H1 (cell line): ENCODE data around the gene TNFRSF11A. TPM values are rescaled to one million over a fixed set of nuclear protein-coding genes. Genes with fewer than 3 reads are reported as not detected.

Experiments
- CTCF ChIA-PET: fragments of 300-600 bp; sonication (Branson Sonifier 250); formaldehyde crosslinking; loops from one replicate; lab custom pipeline; 2021; ENCODE audit not compliant: partially characterized antibody; lab: Charles Lee
- POLR2A ChIA-PET: fragments of 300-600 bp; sonication (Branson Sonifier 250); formaldehyde crosslinking; loops from one replicate; lab custom pipeline; 2021; ENCODE audit warnings: inconsistent platforms; ENCODE audit not compliant: partially characterized antibody; lab: Charles Lee
- DNase-seq, 2 experiments: peaks; one replicate each; pipeline versions ENCODE4 v3.0.0 to v3.0.0-alpha.2; 2010 to 2022; ENCODE audit warnings: low spot score in 2 of 2, low read depth in 1 of 2, mixed read lengths in 1 of 2
- FAIRE-seq: peaks from 2 replicates; lab custom pipeline; 2011; peaks lifted over from hg19 to GRCh38; lab: Jason Lieb, UNC
- H2AFZ ChIP-seq: 2 replicates; pipeline ENCODE4 v1.8.1; 2012; ENCODE audit warnings: low read length, inconsistent platforms
- H2AK5ac ChIP-seq: 2 replicates; pipeline ENCODE4 v1.6.1; 2013; ENCODE audit warnings: low read depth, low read length
- H2BK120ac ChIP-seq: replicated peaks from 2 replicates; pipeline ENCODE3; 2013; ENCODE audit warnings: low read depth, low read length, inconsistent platforms
- H2BK12ac ChIP-seq: 2 replicates; pipeline ENCODE4 v1.6.1; 2013; ENCODE audit warnings: low read depth, low read length
- H2BK15ac ChIP-seq: 2 replicates; pipeline ENCODE4 v1.6.1; 2013; ENCODE audit warnings: low read length
- H2BK20ac ChIP-seq: 2 replicates; pipeline ENCODE4 v1.6.1; 2013; ENCODE audit warnings: low read length
- H2BK5ac ChIP-seq: 2 replicates; pipeline ENCODE4 v1.6.1; 2013; ENCODE audit warnings: low read depth, low read length
- H3K14ac ChIP-seq: 2 replicates; pipeline ENCODE4 v1.6.1; 2013; ENCODE audit warnings: inconsistent platforms; ENCODE audit not compliant: insufficient read length
- H3K18ac ChIP-seq: 2 replicates; pipeline ENCODE4 v1.6.1; 2013; ENCODE audit warnings: low read length; ENCODE audit errors: extremely low read depth
- H3K23ac ChIP-seq: 2 replicates; pipeline ENCODE4 v1.6.1; 2013; ENCODE audit warnings: inconsistent platforms; ENCODE audit not compliant: insufficient read length
- H3K23me2 ChIP-seq: 2 replicates; pipeline ENCODE4 v1.6.1; 2013; ENCODE audit warnings: low read depth, low read length
- H3K27ac ChIP-seq: 2 replicates; pipeline ENCODE4 v1.6.1; 2011; ENCODE audit warnings: low read depth, low read length, inconsistent platforms
- H3K27me3 ChIP-seq, 4 experiments: replicated peaks in 1 of 4; 1 replicate in 1 of 4; 2 replicates in 3 of 4; pipeline versions ENCODE4 v1.6.1 to v1.8.1; 2011 to 2013; ENCODE audit warnings: low read length in 3 of 4, mild to moderate bottlenecking in 3 of 4, inconsistent platforms in 2 of 4, mixed read lengths in 2 of 4, moderate library complexity in 1 of 4; ENCODE audit not compliant: control insufficient read depth in 3 of 4, insufficient read depth in 3 of 4; ENCODE audit errors: extremely low read depth in 1 of 4
- H3K36me3 ChIP-seq, 4 experiments: 2 replicates each; pipeline versions ENCODE4 v1.6.1 to v1.8.1; 2011 to 2013; ENCODE audit warnings: mild to moderate bottlenecking in 4 of 4, low read length in 3 of 4, moderate library complexity in 2 of 4, control low read depth in 1 of 4, inconsistent platforms in 1 of 4; ENCODE audit not compliant: insufficient read depth in 4 of 4, control insufficient read depth in 2 of 4
- H3K4ac ChIP-seq: replicated peaks from 2 replicates; pipeline ENCODE3; 2013; ENCODE audit warnings: low read length, low read depth, mixed read lengths, inconsistent platforms; ENCODE audit not compliant: insufficient read length
- H3K4me1 ChIP-seq, 4 experiments: replicated peaks in 1 of 4; 1 replicate in 1 of 4; 2 replicates in 3 of 4; pipeline versions ENCODE4 v1.6.1 to v1.8.1; 2011 to 2013; ENCODE audit warnings: low read length in 3 of 4, inconsistent platforms in 2 of 4, mixed read lengths in 1 of 4; ENCODE audit not compliant: insufficient read depth in 4 of 4, control insufficient read depth in 3 of 4
- H3K4me2 ChIP-seq, 2 experiments: 2 replicates each; pipeline versions ENCODE4 v1.6.1 to v1.8.1; 2011 to 2013; ENCODE audit warnings: low read depth in 2 of 2, low read length in 2 of 2, control low read depth in 1 of 2, inconsistent platforms in 1 of 2, mild to moderate bottlenecking in 1 of 2; ENCODE audit not compliant: insufficient read depth in 1 of 2
- H3K4me3 ChIP-seq, 4 experiments: fragments of 200-600, 300-600 bp in 1 of 4; sonication (generic), shearing (Covaris generic), sonication (Bioruptor Twin) in 1 of 4; 2 replicates each; pipeline versions ENCODE4 v1.5.1 to v1.8.1; 2011 to 2016; ENCODE audit warnings: low read length in 4 of 4, low read depth in 3 of 4, control low read depth in 2 of 4, inconsistent platforms in 2 of 4, mild to moderate bottlenecking in 2 of 4, mixed read lengths in 1 of 4, moderate library complexity in 1 of 4; ENCODE audit not compliant: insufficient read depth in 2 of 4; ENCODE audit errors: extremely low read depth in 1 of 4
- H3K56ac ChIP-seq: replicated peaks from 2 replicates; pipeline ENCODE3; 2013; ENCODE audit warnings: low read depth, mild to moderate bottlenecking, mixed read lengths, low read length, inconsistent platforms; ENCODE audit not compliant: insufficient read length
- H3K79me1 ChIP-seq: 2 replicates; pipeline ENCODE4 v1.6.1; 2013; ENCODE audit warnings: low read depth, low read length, control low read depth
- H3K79me2 ChIP-seq, 2 experiments: 2 replicates each; pipeline versions ENCODE4 v1.6.1 to v1.8.1; 2012 to 2013; ENCODE audit warnings: low read length in 2 of 2, mild to moderate bottlenecking in 2 of 2, inconsistent platforms in 1 of 2; ENCODE audit not compliant: insufficient read depth in 2 of 2, control insufficient read depth in 1 of 2
- H3K9ac ChIP-seq, 4 experiments: replicated peaks in 1 of 4; 1 replicate in 1 of 4; 2 replicates in 3 of 4; pipeline versions ENCODE4 v1.6.1 to v1.8.1; 2011 to 2013; ENCODE audit warnings: low read depth in 3 of 4, low read length in 3 of 4, control low read depth in 2 of 4, mild to moderate bottlenecking in 2 of 4, moderate library complexity in 2 of 4, inconsistent platforms in 1 of 4; ENCODE audit errors: extremely low read depth in 1 of 4
- H3K9me3 ChIP-seq, 2 experiments: 2 replicates each; pipeline versions ENCODE4 v1.6.1 to v1.8.1; 2012 to 2013; ENCODE audit warnings: mild to moderate bottlenecking in 2 of 2, moderate library complexity in 2 of 2, control low read depth in 1 of 2, inconsistent platforms in 1 of 2, low read depth in 1 of 2, low read length in 1 of 2, mixed read lengths in 1 of 2; ENCODE audit not compliant: insufficient read depth in 2 of 2
- H4K20me1 ChIP-seq, 2 experiments: replicated peaks in 1 of 2; 2 replicates each; pipeline versions ENCODE3 to v1.8.1; 2011 to 2013; ENCODE audit warnings: inconsistent platforms in 2 of 2, low read length in 2 of 2, mild to moderate bottlenecking in 1 of 2; ENCODE audit not compliant: insufficient read depth in 2 of 2, control insufficient read depth in 1 of 2
- H4K5ac ChIP-seq: 2 replicates; pipeline ENCODE4 v1.6.1; 2013; ENCODE audit warnings: low read length, low read depth, mixed read lengths, inconsistent platforms; ENCODE audit not compliant: insufficient read length
- H4K8ac ChIP-seq: 2 replicates; pipeline ENCODE4 v1.8.0; 2013; ENCODE audit warnings: mild to moderate bottlenecking, moderate library complexity, low read length, inconsistent platforms; ENCODE audit not compliant: insufficient read depth; ENCODE audit errors: extremely low read depth
- H4K91ac ChIP-seq: replicated peaks from 2 replicates; pipeline ENCODE3; 2013; ENCODE audit warnings: low read length, mixed read lengths, inconsistent platforms; ENCODE audit not compliant: insufficient read length
- CHD1 ChIP-seq: IDR thresholded peaks from 2 replicates; pipeline ENCODE4 v1.6.1; 2012; ENCODE audit warnings: low read depth, low read length, improper control_type of control experiment
- KDM1A ChIP-seq: fragments of 200-600, 300-600 bp; sonication (generic); IDR thresholded peaks from 2 replicates; pipeline ENCODE4 v1.7.1; 2016; ENCODE audit warnings: mild to moderate bottlenecking, low read length, borderline replicate concordance
- KDM4A ChIP-seq: IDR thresholded peaks from one replicate; pipeline ENCODE4 v1.7.1; 2012; ENCODE audit warnings: low read depth, mild to moderate bottlenecking, moderate library complexity, low read length, inconsistent platforms; ENCODE audit not compliant: severe bottlenecking
- MAX ChIP-seq: IDR thresholded peaks from 2 replicates; pipeline ENCODE4 v1.6.1; 2012; ENCODE audit warnings: inconsistent platforms
- SAP30 ChIP-seq: fragments of 300-600 bp; sonication (generic); IDR thresholded peaks from 2 replicates; pipeline ENCODE4 v1.7.1; 2012; ENCODE audit warnings: low read length, moderate library complexity, mild to moderate bottlenecking, inconsistent platforms; ENCODE audit not compliant: insufficient read depth, insufficient replicate concordance
- SP1 ChIP-seq: IDR thresholded peaks from 2 replicates; pipeline ENCODE4 v1.6.1; 2011; ENCODE audit warnings: low read depth, low read length
- SUZ12 ChIP-seq: fragments of 200-600 bp; sonication (generic); IDR thresholded peaks from 2 replicates; pipeline ENCODE4 v1.6.1; 2012; ENCODE audit warnings: mild to moderate bottlenecking, inconsistent platforms, low read length, moderate library complexity, mixed read lengths
- TAF1 ChIP-seq: IDR thresholded peaks from 2 replicates; pipeline ENCODE4 v1.6.1; 2011; ENCODE audit warnings: mild to moderate bottlenecking, low read depth, low read length
- ZNF274 ChIP-seq: IDR thresholded peaks from 2 replicates; pipeline ENCODE4 v1.7.0; 2012; ENCODE audit warnings: low read length, borderline replicate concordance; ENCODE audit errors: extremely low read depth
- WGBS, 2 experiments: shearing (Covaris generic) in 1 of 2; methylation state at CpG; one replicate each; pipeline versions ENCODE4 v1.1.6 to v1.1.7; 2013 to 2015; ENCODE audit warnings: low lambda C conversion rate in 2 of 2, mixed read lengths in 2 of 2, inconsistent platforms in 1 of 2, low coverage in 1 of 2, missing lambda C conversion rate in 1 of 2; ENCODE audit not compliant: insufficient replicate concordance in 2 of 2, insufficient coverage in 1 of 2, insufficient read length in 1 of 2; ENCODE audit errors: extremely low coverage in 1 of 2, missing lambda C conversion rate in 1 of 2; 5-methylcytosine and 5-hydroxymethylcytosine counted together
- polyA plus RNA-seq, 7 experiments: library from polyadenylated mRNA; depleted of rRNA in 3 of 7; stranded (reverse) in 5 of 7; unstranded in 2 of 7; fragments of >200 nt in 5 of 7; fragments of 200-250 nt in 2 of 7; gene quantifications; 1 replicate in 5 of 7; 2 replicates in 1 of 7; 4 replicates in 1 of 7; pipeline versions ENCODE4 v1.2.1 to v1.2.3, GENCODE V29; 2011 to 2013; ENCODE audit warnings: missing spikeins in 2 of 7, mixed read lengths in 2 of 7
- total RNA-seq: library from RNA; stranded (reverse); fragmentation: NEBNext Ultra II Directional; extraction: Animal tissue kit (Norgen Biotek cat#: 25700); gene quantifications from 2 replicates; pipeline ENCODE4 v1.2.1, GENCODE V29; 2021
- TF ChIP-seq, protein P1 (sequence below): IDR thresholded peaks from 2 replicates; pipeline ENCODE4 v1.6.1; 2012; ENCODE audit warnings: inconsistent platforms

The TNFRSF11A gene
- total and polyA plus RNA-seq, 2 of the 8 experiments (the other 6 are each of a cell fraction or from before 2014, with no cell fraction given), result 8.7 to 10.6 TPM

DNA sequence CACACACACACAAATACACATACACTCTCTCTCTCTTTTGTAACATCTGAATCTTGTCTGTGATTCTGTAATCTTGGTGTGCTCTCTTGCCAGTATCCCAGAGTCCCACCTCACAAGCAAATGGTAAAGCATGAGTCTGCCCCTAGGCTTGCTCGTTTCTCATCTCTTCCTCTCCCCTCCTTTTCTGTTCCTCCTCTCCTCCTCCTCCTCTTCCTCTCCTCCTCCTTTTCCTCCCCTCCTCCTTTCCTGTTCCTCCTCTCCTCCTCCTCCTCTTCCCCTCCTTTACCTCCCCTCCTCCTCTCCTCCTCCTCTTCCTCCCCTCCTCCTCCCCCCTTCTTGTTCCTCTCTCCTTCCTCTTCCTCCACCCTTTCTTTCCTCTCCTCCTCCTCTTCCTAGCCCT is 59.0 kb downstream of the TNFRSF11A start:
- H3K79me2 ChIP-seq, result no peaks in the 10 kb centered on the region
- ChIA-PET POLR2A (no interaction called here), CTCF (interaction anchor here (0.7 kb wide), 1 partner anchor 9 kb away, joined by 3 read pairs; no protein-coding TSS in a partner anchor)
- no peak overlapping the region for H3K14ac ChIP-seq
- H2BK15ac ChIP-seq, result peak overlapping the region; percentile 84
- DNase-seq (no peak), FAIRE-seq (no peak)
- H4K5ac ChIP-seq, result no peak overlapping the region
- no peak overlapping the region for H2BK120ac ChIP-seq
- 0 out of 4 replicates have a peak overlapping the region, but pooled peaks of 1 of the 2 experiments have one; percentile 45 for H3K4me2 ChIP-seq
- peak overlapping the region; percentile 51 for H2BK20ac ChIP-seq
- peak overlapping the region; percentile 29 for H4K91ac ChIP-seq
- no peak overlapping the region for H2AFZ ChIP-seq
- no peak overlapping the region for H3K56ac ChIP-seq
- H3K27me3 ChIP-seq, result 0 out of 7 replicates have a peak, but pooled peaks cover 0 to 3% (median 0%) of the 10 kb centered on the region in 4 experiments
- peaks cover 0 to 5% (median 0%) of the 10 kb centered on the region in 4 experiments; a peak in 3 of 8 replicates for H3K36me3 ChIP-seq
- H3K4me3 ChIP-seq, result no peak overlapping the region
- H4K8ac ChIP-seq, result no peak overlapping the region
- H3K23me2 ChIP-seq, result no peaks in the 10 kb centered on the region; the same call in 1 of the 2 replicates
- H3K27ac ChIP-seq, result no peak overlapping the region
- no peak overlapping the region for H3K23ac ChIP-seq
- H3K9ac ChIP-seq, result no peak overlapping the region
- no peaks in the 10 kb centered on the region for H3K9me3 ChIP-seq
- H3K79me1 ChIP-seq, result no peaks in the 10 kb centered on the region
- H3K4ac ChIP-seq, result no peak overlapping the region
- H2BK5ac ChIP-seq, result peak overlapping the region; percentile 54; the same call in 1 of the 2 replicates
- no peaks in the 10 kb centered on the region for H4K20me1 ChIP-seq
- WGBS, 2 experiments, result no CpG with 5 or more reads among the region's 1 CpG
- peaks cover 0 to 10% (median 5%) of the 10 kb centered on the region in 4 experiments; a peak in 5 of 7 replicates for H3K4me1 ChIP-seq
- TF ChIP-seq SP1 (no peak), SUZ12 (no peak), SAP30 (no peak), MAX (no peak), KDM1A (no peak), ZNF274 (no peak), CHD1 (no peak), TAF1 (no peak), KDM4A (no peak)
- TF ChIP-seq, protein P1, sequence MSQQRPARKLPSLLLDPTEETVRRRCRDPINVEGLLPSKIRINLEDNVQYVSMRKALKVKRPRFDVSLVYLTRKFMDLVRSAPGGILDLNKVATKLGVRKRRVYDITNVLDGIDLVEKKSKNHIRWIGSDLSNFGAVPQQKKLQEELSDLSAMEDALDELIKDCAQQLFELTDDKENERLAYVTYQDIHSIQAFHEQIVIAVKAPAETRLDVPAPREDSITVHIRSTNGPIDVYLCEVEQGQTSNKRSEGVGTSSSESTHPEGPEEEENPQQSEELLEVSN, result no peak
- peak overlapping the region; percentile 94 for H2BK12ac ChIP-seq
- H2AK5ac ChIP-seq, result peak overlapping the region; percentile 78
- H3K18ac ChIP-seq, result peak overlapping the region; percentile 39; the same call in 1 of the 2 replicates
